Measurements from ENCODE around the gene LRRC14B. TPM values are rescaled to one million over a fixed set of nuclear protein-coding genes. Genes with fewer than 3 reads are reported as not detected.
A peak's percentile ranks its signal among the peaks of the same experiment; 100 is the strongest.
"Not testable (repeated sequence)": the region's sequence is repeated elsewhere in the genome, so short reads cannot be mapped to it uniquely, and the experiment has no call there.

Gene LRRC14B
- total RNA-seq, 2 donors from 2014 or later = not detected

- not testable (repeated sequence) for H3K27me3 Mint-ChIP-seq (ENCODE audit: low read depth); H3K9me3 Mint-ChIP-seq; H3K4me3 Mint-ChIP-seq; DNase-seq; ATAC-seq (replicated peaks in 1 of 2); H3K27ac Mint-ChIP-seq; H3K4me1 Mint-ChIP-seq (ENCODE audit: low read depth)
- H3K36me3 Mint-ChIP-seq (ENCODE audit: insufficient read depth in 2 of 2) = peaks cover 20 to 45% of the 10 kb centered on the region in 2 donors
Observed at GRCh38 chr5:237931-238330, 46.6 kb downstream of the LRRC14B start.

GRCh38 chr5:240550-240949, 49.3 kb downstream of the LRRC14B start:
- Mint-ChIP-seq H3K36me3 (ENCODE audit: insufficient read depth in 2 of 2) (peaks cover 21 to 34% of the 10 kb centered on the region in 2 donors), H3K27ac (peak overlapping the region; percentile 15)
- ATAC-seq (replicated peaks in 1 of 2) = not testable (repeated sequence)

GRCh38 chr5:241045-241669, 49.9 kb downstream of the LRRC14B start:
- not testable (repeated sequence) for ATAC-seq (replicated peaks in 1 of 2); H3K27me3 Mint-ChIP-seq (ENCODE audit: low read depth); DNase-seq; H3K9me3 Mint-ChIP-seq; H3K4me3 Mint-ChIP-seq
- H3K27ac Mint-ChIP-seq = peak overlapping the region; percentile 15
- peaks cover 21 to 37% of the 10 kb centered on the region in 2 donors for H3K36me3 Mint-ChIP-seq (ENCODE audit: insufficient read depth in 2 of 2)
- H3K4me1 Mint-ChIP-seq (ENCODE audit: low read depth) = peaks cover 24% of the 10 kb centered on the region

More at GRCh38 chr5:240550-240949, 49.3 kb downstream of the LRRC14B start:
- H3K27me3 Mint-ChIP-seq (ENCODE audit: low read depth); H3K4me3 Mint-ChIP-seq; H3K9me3 Mint-ChIP-seq; DNase-seq: not testable (repeated sequence)
- H3K4me1 Mint-ChIP-seq (ENCODE audit: low read depth) = peaks cover 24% of the 10 kb centered on the region

- not testable (repeated sequence) for H3K27me3 Mint-ChIP-seq (ENCODE audit: low read depth); ATAC-seq (replicated peaks in 1 of 2); H3K9me3 Mint-ChIP-seq
- peak overlapping the region; percentile 51 to 81 for H3K4me3 Mint-ChIP-seq
- H3K36me3 Mint-ChIP-seq (ENCODE audit: insufficient read depth in 2 of 2) = peaks cover 23 to 47% of the 10 kb centered on the region in 2 donors
- DNase-seq = peak; percentile 15 to 25
- H3K27ac Mint-ChIP-seq = peak overlapping the region; percentile 94
- peaks cover 24% of the 10 kb centered on the region for H3K4me1 Mint-ChIP-seq (ENCODE audit: low read depth)
Observed at GRCh38 chr5:243683-244367, 52.5 kb downstream of the LRRC14B start.

- H3K9me3 Mint-ChIP-seq; H3K4me3 Mint-ChIP-seq; H3K27me3 Mint-ChIP-seq (ENCODE audit: low read depth); DNase-seq; H3K27ac Mint-ChIP-seq; ATAC-seq (replicated peaks in 1 of 2): not testable (repeated sequence)
- Mint-ChIP-seq H3K36me3 (ENCODE audit: insufficient read depth in 2 of 2) (peaks cover 21 to 46% of the 10 kb centered on the region in 2 donors), H3K4me1 (ENCODE audit: low read depth) (peaks cover 24% of the 10 kb centered on the region)
Observed at GRCh38 chr5:245717-246116, 54.4 kb downstream of the LRRC14B start.

Other genes with a start within 250 kb of the LRRC14B start
- gene PLEKHG4B, start 99.3 kb upstream of the LRRC14B start, total RNA-seq = not detected
- gene CCDC127, start 26.7 kb downstream of the LRRC14B start, total RNA-seq = 1 to 10 TPM; 6.7 to 8.5 TPM
- gene SDHA, start 26.8 kb downstream of the LRRC14B start, total RNA-seq = 100 to 1,000 TPM; 143 to 144 TPM
- 10 to 100 TPM; 71.0 to 72.3 TPM for gene PDCD6, start 80.2 kb downstream of the LRRC14B start, total RNA-seq
- gene AHRR, start 130.2 kb downstream of the LRRC14B start, total RNA-seq = 10 to 100 TPM; 56.0 to 82.2 TPM